K562 treated with DMSO at 1 percent for 4 hours (cell line): ENCODE data around the gene VPS45. TPM values are rescaled to one million over a fixed set of nuclear protein-coding genes. Genes with fewer than 3 reads are reported as not detected.

ENCODE experiments used
- total RNA-seq: library from RNA; unstranded; fragments of 300-600 nt; gene quantifications from 2 replicates; pipeline ENCODE4 v1.2.3, GENCODE V29; 2022; ENCODE audit not compliant: insufficient read depth

Gene VPS45, protein sequence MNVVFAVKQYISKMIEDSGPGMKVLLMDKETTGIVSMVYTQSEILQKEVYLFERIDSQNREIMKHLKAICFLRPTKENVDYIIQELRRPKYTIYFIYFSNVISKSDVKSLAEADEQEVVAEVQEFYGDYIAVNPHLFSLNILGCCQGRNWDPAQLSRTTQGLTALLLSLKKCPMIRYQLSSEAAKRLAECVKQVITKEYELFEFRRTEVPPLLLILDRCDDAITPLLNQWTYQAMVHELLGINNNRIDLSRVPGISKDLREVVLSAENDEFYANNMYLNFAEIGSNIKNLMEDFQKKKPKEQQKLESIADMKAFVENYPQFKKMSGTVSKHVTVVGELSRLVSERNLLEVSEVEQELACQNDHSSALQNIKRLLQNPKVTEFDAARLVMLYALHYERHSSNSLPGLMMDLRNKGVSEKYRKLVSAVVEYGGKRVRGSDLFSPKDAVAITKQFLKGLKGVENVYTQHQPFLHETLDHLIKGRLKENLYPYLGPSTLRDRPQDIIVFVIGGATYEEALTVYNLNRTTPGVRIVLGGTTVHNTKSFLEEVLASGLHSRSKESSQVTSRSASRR
- 15.5 and 20.0 TPM in 2 replicates for total RNA-seq

DNA sequence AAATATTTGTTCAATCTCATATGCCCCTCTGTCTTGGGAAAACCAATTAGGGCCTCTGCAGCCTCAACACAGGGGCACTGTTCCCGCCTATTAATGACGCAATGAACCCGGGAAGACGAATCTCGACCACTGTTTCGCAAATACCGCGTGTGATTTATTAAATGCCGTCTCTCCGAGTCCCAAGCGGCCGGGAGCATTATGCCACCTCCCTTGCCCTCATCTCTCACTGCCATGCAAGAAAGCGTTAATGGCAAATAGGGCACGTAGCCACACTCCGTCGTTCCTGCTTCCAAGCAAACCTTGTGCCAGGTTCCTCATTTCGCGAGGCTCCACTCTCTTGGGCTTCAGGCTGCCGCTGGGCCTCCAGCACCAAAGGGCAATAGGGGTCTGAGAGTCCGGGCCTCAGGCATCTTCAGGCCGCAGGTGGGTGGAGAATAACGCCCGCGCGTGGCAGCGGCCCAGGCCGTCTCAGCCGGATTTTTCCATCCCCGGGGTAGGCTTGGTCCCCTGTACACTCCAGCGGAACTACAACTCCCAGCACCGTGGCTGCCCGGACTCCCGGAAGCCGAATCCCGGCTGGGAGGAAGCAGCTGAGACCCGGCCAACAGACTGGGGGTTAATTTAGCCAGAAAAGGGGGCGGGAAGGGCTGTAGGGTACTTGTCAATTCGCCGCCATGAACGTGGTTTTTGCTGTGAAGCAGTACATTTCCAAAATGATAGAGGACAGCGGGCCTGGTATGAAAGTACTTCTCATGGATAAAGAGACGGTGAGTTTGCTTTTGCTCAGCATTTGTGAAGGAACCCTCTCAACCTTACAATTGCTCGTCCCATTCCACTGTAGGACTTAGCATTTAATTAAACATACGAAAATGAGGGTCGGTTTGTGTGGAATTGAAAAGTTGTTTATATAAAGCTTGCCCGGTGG is at the start of gene VPS45:
VPS45 (plus strand) TSS at position 593 of the 925 bp plus-strand sequence; CDS start at position 675, 82 bp downstream.

DNA sequence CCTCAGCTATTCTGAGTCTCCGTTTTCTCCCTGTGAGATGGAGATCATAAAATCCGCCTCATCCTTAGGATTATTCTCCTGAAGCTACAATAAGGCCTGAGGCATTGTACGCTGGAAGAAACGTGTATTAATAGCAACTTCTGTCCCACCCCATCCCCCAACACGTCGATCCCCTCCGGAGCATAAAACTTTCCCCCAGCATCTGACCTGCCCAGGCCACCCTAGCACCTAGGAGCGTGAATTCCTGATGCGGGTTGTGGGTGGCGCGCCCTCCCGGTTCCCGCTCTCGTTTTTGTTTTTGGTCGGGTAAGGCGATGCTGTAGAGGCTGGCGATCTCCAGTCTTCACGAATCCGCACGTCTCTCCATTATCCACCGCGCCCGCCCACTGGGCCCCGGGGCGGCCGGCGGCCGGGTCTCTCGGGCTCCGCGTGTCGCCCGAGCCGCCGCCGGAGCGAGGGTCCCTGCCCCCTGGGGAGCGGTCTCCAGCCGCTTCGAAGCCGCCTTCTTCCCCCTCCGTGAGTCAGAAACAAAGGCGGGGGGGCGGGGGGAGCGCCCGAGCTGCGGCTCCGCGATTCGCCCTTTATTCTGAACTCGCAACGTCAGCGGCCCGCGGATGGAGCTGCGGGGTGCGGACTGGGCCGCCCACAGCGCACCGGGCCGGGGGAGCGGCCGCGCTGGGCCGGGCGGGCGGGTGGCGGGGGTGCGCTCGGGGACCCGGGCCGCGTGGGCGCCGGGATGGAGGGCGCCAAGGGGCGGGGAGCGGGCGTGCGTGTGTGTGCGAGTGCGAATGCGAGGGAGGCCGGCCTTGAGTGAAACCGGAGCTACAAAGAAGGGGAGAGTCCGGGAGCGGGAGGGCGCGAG is 81.9 kb downstream of the VPS45 start, which contains the start of gene PLEKHO1:
PLEKHO1 (plus strand) TSS at position 646 of the 862 bp plus-strand sequence. CDS start 342 bp downstream, outside the sequence.

Other genes with a start within 250 kb of the VPS45 start
- 4.5 and 4.7 TPM in 2 replicates for gene BOLA1, start 168.2 kb upstream of the VPS45 start, total RNA-seq
- 0.17 TPM in 1 of 2 replicates, not detected in the other for gene SV2A, start 149.9 kb upstream of the VPS45 start, total RNA-seq
- gene SF3B4, start 140.0 kb upstream of the VPS45 start, total RNA-seq, result 57.6 and 64.7 TPM in 2 replicates
- 0.43 and 1.8 TPM in 2 replicates for gene MTMR11, start 130.9 kb upstream of the VPS45 start, total RNA-seq
- 3.5 and 4.1 TPM in 2 replicates for gene OTUD7B, start 57.0 kb upstream of the VPS45 start, total RNA-seq
- 7.8 and 8.1 TPM in 2 replicates for gene PLEKHO1, start 82.1 kb downstream of the VPS45 start, total RNA-seq
- 36.7 and 43.4 TPM in 2 replicates for gene ANP32E, start 168.3 kb downstream of the VPS45 start, total RNA-seq
- 0.94 and 1.6 TPM in 2 replicates for gene CA14, start 190.0 kb downstream of the VPS45 start, total RNA-seq
- gene APH1A, start 201.2 kb downstream of the VPS45 start, total RNA-seq, result 99.5 and 99.6 TPM in 2 replicates
- gene C1orf54, start 205.0 kb downstream of the VPS45 start, total RNA-seq, result 4.2 TPM in 1 of 2 replicates, not detected in the other
- not detected in 2 replicates for gene CIART, start 214.8 kb downstream of the VPS45 start, total RNA-seq
- gene MRPS21, start 226.1 kb downstream of the VPS45 start, total RNA-seq, result 54.0 and 54.3 TPM in 2 replicates